ENCODE results near the gene TRAPPC12.

DNA sequence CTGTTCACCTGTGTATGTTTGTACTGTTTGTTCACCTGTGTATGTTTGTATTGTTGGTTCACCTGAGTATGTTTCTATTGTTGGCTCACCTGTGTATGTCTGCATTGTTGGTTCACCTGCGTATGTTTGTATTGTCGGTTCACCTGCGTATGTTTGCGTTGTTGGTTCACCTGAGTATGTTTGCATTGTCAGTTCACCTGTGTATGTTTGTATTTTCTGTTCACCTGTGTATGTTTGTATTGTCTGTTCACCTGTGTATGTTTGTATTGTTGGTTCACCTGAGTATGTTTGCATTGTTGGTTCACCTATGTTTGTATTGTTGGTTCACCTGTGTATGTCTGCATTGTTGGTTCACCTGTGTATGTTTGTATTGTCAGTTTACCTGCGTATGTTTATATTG lies 125.2 kb downstream of the TRAPPC12 start:
- no peak for TF ChIP-seq POLR2A (IDR thresholded peaks at IDR 0.05)
- TF ChIP-seq, protein P1, sequence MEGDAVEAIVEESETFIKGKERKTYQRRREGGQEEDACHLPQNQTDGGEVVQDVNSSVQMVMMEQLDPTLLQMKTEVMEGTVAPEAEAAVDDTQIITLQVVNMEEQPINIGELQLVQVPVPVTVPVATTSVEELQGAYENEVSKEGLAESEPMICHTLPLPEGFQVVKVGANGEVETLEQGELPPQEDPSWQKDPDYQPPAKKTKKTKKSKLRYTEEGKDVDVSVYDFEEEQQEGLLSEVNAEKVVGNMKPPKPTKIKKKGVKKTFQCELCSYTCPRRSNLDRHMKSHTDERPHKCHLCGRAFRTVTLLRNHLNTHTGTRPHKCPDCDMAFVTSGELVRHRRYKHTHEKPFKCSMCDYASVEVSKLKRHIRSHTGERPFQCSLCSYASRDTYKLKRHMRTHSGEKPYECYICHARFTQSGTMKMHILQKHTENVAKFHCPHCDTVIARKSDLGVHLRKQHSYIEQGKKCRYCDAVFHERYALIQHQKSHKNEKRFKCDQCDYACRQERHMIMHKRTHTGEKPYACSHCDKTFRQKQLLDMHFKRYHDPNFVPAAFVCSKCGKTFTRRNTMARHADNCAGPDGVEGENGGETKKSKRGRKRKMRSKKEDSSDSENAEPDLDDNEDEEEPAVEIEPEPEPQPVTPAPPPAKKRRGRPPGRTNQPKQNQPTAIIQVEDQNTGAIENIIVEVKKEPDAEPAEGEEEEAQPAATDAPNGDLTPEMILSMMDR (IDR thresholded peaks at IDR 0.05), result no peak

Measured in vagina (tissue), 2 donors.